Tibial nerve (tissue), 4 donors: Measurements from ENCODE around the gene CDHR1. TPM values are rescaled to one million over a fixed set of nuclear protein-coding genes. Genes with fewer than 3 reads are reported as not detected.

ENCODE experiments used
- DNase-seq, 2 donors: peaks; one replicate each; pipeline ENCODE4 v3.0.0-alpha.2; 2019; ENCODE audit warnings: low spot score in 2 of 2
- H3K27ac ChIP-seq, 4 donors: fragments of 200-600 bp; sonication (generic) in 3 of 4; one replicate each; pipeline ENCODE4 v1.5.1; 2017 to 2019; ENCODE audit warnings: mild to moderate bottlenecking in 1 of 4
- H3K27me3 ChIP-seq, 2 donors: fragments of 200-600 bp; sonication (generic) in 1 of 2; one replicate each; pipeline versions ENCODE4 v1.5.1 to v1.6.0; 2017 to 2019
- H3K36me3 ChIP-seq, 3 donors: fragments of 200-600 bp; sonication (generic); one replicate each; pipeline ENCODE4 v1.5.1; 2018 to 2019
- H3K4me1 ChIP-seq, 4 donors: fragments of 200-600 bp; sonication (generic) in 3 of 4; one replicate each; pipeline ENCODE4 v1.5.1; 2017 to 2019
- H3K4me3 ChIP-seq, 4 donors: fragments of 200-600 bp; sonication (generic) in 3 of 4; one replicate each; pipeline ENCODE4 v1.5.1; 2017 to 2019; ENCODE audit warnings: mild to moderate bottlenecking in 1 of 4, moderate library complexity in 1 of 4
- H3K9me3 ChIP-seq, 4 donors: fragments of 200-600 bp; sonication (generic) in 3 of 4; one replicate each; pipeline ENCODE4 v1.5.1; 2017 to 2019
- EP300 ChIP-seq, 2 donors: sonication (generic); formaldehyde crosslinking; IDR thresholded peaks; one replicate each; pipeline ENCODE4 v1.6.1; 2017; ENCODE audit warnings: antibody characterized with exemption in 2 of 2, mild to moderate bottlenecking in 1 of 2
- POLR2A ChIP-seq, 2 donors: fragments of 450-650 bp; IDR thresholded peaks; one replicate each; pipeline ENCODE4 v1.6.1; 2017; ENCODE audit warnings: antibody characterized with exemption in 2 of 2, mild to moderate bottlenecking in 2 of 2, moderate library complexity in 2 of 2
- WGBS, 2 donors: methylation state at CpG; one replicate each; pipeline ENCODE4 v1.1.5; 2018; 5-methylcytosine and 5-hydroxymethylcytosine counted together
- total RNA-seq, 4 donors: library from RNA; depleted of rRNA; stranded (reverse); fragments of >200 nt; gene quantifications; one replicate each; pipeline ENCODE4 v1.1.0, GENCODE V29; 2016
- TF ChIP-seq, protein P1 (sequence below), 5 experiments: fragments of 200-600 bp in 3 of 5; fragments of 450-650 bp in 2 of 5; sonication (generic) in 3 of 5; IDR thresholded peaks; one replicate each; pipeline ENCODE4 v1.5.1; 2016 to 2019; ENCODE audit warnings: antibody characterized with exemption in 5 of 5, mild to moderate bottlenecking in 3 of 5, moderate library complexity in 2 of 5

The CDHR1 gene
- total RNA-seq, 4 donors from 2014 or later: 0.30 to 1.0 (median 0.44) TPM; not detected in 1

DNA sequence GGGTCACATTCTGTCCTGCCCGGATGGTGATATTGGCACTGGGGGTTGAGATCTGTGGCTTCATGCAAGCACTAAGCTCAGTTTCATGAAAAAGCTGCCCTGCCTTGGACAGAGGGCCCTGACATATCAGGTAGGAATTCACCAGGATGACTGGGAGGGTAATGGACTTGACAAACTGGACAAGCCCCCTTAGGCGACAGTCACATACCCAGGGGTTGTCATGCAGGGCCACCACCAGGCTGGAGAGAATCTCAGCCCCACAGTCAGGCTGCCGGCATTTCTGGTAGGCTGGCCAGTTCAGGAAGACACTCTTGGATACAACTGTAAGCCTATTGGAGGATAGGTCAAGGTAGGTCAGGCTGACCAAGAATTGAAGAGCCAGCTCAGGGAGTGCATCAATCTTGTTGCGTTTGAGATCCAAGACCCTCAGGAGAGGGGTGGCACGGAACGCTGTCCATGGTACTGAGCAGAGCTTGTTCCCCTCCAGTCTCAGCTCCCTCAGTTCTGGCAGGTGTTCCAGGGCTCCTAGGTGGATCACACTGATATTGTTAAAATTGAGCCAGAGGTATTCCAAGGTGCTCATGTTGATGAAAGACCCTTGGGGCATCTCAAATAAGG lies 30.2 kb downstream of the CDHR1 start:
- WGBS, 2 donors: 43 to 56% methylated on average over 5 to 6 of the region's 6 CpGs
- Histone ChIP-seq H3K4me1 (no peaks in the 10 kb centered on the region), H3K27ac (no peak overlapping the region), H3K36me3 (no peaks in the 10 kb centered on the region), H3K4me3 (no peak overlapping the region), H3K9me3 (no peaks in the 10 kb centered on the region), H3K27me3 (no peaks in the 10 kb centered on the region)
- DNase-seq: no peak
- TF ChIP-seq EP300 (IDR thresholded peaks at IDR 0.05) (no peak), POLR2A (IDR thresholded peaks at IDR 0.05) (no peak)
- TF ChIP-seq, protein P1, sequence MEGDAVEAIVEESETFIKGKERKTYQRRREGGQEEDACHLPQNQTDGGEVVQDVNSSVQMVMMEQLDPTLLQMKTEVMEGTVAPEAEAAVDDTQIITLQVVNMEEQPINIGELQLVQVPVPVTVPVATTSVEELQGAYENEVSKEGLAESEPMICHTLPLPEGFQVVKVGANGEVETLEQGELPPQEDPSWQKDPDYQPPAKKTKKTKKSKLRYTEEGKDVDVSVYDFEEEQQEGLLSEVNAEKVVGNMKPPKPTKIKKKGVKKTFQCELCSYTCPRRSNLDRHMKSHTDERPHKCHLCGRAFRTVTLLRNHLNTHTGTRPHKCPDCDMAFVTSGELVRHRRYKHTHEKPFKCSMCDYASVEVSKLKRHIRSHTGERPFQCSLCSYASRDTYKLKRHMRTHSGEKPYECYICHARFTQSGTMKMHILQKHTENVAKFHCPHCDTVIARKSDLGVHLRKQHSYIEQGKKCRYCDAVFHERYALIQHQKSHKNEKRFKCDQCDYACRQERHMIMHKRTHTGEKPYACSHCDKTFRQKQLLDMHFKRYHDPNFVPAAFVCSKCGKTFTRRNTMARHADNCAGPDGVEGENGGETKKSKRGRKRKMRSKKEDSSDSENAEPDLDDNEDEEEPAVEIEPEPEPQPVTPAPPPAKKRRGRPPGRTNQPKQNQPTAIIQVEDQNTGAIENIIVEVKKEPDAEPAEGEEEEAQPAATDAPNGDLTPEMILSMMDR (IDR thresholded peaks at IDR 0.05): no peak

DNA sequence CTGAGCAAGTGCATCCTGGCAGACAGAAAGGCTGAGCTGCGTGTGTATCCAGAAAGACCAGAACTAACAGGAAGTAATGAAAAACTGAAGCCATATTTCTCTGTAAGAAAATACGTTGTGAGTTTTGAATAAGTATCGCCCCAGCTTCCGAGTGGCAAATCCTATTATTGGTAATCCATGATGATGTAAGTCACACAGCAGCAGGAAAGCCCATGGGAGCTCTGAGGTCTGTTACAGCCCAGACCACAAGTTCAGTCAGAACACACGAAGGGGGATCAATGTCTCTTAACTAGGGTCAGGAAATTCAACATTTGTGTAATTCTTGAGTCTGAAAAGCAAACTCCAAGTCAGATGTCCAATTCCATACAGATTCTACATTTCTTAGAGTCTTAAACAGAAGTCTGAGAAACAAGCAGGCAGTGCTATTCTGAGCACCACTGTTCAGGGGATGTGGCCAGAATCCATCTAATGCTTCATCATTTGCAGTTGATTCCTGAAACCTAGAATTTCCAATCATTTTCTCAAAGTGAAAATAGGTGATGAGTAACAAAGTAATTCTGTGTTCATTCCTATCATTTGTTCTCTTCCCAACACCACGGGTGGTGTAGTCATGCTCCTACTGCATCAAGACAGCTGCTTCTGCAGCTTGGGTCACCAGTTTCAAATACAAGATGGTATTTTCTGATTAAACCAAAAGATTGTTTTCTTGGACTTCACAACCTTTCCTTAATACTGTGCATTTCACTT lies 31.3 kb downstream of the CDHR1 start, which contains the start of gene LRIT2:
Gene LRIT2, minus strand, starts transcription at position 118 of the 747 bp plus-strand sequence. Its CDS starts 24 bp downstream, at position 94.
- Histone ChIP-seq H3K27me3 (no peaks in the 10 kb centered on the region), H3K36me3 (no peaks in the 10 kb centered on the region), H3K9me3 (no peaks in the 10 kb centered on the region), H3K4me1 (no peaks in the 10 kb centered on the region), H3K4me3 (no peak within 1 kb of the TSS), H3K27ac (no peak within 1 kb of the TSS)
- 61 to 65% methylated on average over 6 of the region's 6 CpGs for WGBS, 2 donors
- TF ChIP-seq POLR2A (IDR thresholded peaks at IDR 0.05): no peak
- no peak for TF ChIP-seq EP300 (IDR thresholded peaks at IDR 0.05)
- TF ChIP-seq, protein P1 (IDR thresholded peaks at IDR 0.05): no peak
- no peak for DNase-seq

DNA sequence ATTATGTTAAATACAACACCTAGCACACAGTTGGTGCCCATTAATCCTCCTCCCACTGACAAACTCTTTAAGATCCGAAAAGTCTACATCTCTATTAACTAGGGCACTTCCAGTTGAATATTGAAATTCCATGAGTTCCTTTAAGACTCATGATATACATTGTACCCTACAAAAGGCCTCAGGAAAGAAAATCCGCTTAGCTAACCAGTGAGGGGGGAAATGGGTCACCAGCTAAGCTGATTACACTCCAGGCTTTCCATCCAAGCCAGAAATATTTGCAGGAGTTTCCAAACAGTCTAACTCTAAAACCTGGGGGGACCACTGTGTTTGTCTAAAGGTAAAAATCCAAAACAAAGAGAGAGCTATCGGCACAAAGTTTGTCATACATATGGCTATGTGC lies 32.3 kb downstream of the CDHR1 start:
- H3K4me3 ChIP-seq: no peak overlapping the region
- no peak overlapping the region for H3K27ac ChIP-seq
- TF ChIP-seq, protein P1 (IDR thresholded peaks at IDR 0.05): no peak
- TF ChIP-seq POLR2A (IDR thresholded peaks at IDR 0.05) (no peak), EP300 (IDR thresholded peaks at IDR 0.05) (no peak)
- no peaks in the 10 kb centered on the region for H3K4me1 ChIP-seq
- no peaks in the 10 kb centered on the region for H3K36me3 ChIP-seq
- no peaks in the 10 kb centered on the region for H3K27me3 ChIP-seq
- no peak for DNase-seq
- WGBS, 2 donors: 74 to 80% methylated on average over 3 of the region's 3 CpGs
- H3K9me3 ChIP-seq: no peaks in the 10 kb centered on the region

DNA sequence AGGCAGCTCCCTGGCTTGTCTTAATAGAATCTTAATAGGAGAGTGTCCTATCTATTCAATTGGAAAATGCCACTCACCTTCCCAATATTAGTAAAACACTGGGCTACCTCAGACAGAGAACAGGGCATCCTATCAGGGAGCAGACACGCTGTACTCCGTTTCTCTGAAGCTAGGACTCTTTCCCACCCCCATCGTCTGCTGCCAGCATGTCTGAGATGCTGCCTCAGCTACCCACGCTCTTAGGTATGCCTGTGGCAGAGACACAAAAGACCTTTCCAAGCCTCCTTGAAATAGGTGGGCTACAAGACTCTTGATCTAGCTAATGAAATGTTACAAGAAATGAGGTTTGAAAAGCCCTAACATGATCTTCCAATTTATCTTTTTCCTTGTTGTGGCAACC lies 33.5 kb downstream of the CDHR1 start:
- H3K9me3 ChIP-seq: no peaks in the 10 kb centered on the region
- no peak for DNase-seq
- 63 to 68% methylated on average over 4 of the region's 4 CpGs for WGBS, 2 donors

More for the DNA sequence above, 33.5 kb downstream of the CDHR1 start:
- Histone ChIP-seq H3K4me1 (no peaks in the 10 kb centered on the region), H3K36me3 (no peaks in the 10 kb centered on the region), H3K4me3 (no peak overlapping the region), H3K27ac (no peak overlapping the region), H3K27me3 (no peaks in the 10 kb centered on the region)
- TF ChIP-seq, protein P1 (IDR thresholded peaks at IDR 0.05): no peak
- TF ChIP-seq POLR2A (IDR thresholded peaks at IDR 0.05) (no peak), EP300 (IDR thresholded peaks at IDR 0.05) (no peak)
